ENCODE results near the gene ARHGEF25.
"Not testable (repeated sequence)": the region's sequence is repeated elsewhere in the genome, so short reads cannot be mapped to it uniquely, and the experiment has no call there.

The ARHGEF25 gene

DNA sequence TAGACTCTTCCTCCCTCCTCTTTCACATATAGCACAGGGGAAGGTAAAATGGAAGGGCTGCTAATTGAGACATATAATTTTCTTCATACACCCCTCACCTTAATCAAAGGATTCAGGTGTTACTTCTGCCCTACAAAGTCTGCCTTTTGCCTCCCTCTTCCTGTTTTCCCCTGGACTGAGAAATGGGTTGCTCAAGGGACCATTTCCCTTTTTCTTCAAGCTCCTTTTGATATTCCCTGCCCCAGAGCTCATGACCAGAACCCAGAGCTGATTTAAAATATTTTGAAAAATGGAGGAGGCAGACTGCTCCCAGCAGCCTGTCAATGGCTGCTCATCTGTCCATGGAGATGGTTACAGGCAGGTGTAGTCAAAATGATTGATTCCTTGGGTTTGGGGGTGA is 26.5 kb upstream of the ARHGEF25 start:
- DNase-seq = no peak

- no peak for DNase-seq
Observed at GRCh38 chr12:57585156-57585555, 26.1 kb upstream of the ARHGEF25 start.

GRCh38 chr12:57586128-57586527 is 25.1 kb upstream of the ARHGEF25 start:
- no peak for DNase-seq

DNA sequence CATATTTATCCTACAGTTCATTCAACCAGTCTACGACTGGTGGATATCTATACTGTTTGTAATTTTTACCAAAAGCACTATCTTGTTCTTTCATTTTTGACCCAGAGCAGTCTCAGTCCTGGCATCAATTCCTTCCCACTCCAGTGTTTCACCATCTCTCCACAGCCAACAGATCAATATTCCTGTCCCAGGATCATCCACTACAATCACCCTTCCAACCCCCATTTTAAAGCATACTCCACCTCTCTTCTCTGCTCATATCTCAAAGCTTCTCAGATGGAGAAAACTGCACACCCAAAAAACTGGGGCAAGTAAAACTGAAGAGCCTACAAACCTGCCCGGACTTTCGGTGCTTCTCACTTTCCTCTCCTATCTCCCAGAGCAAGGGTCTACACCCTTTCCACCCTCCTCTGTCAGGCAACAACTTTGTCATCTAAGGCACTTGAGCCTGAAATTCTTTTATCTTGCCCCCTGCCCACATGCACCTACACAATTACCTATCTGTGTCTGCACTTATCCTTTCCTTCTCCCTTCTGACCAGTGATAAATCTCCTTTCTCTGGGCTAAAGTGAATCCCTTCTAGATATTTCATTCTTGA is 24.3 kb upstream of the ARHGEF25 start:
- no peak for DNase-seq

DNA sequence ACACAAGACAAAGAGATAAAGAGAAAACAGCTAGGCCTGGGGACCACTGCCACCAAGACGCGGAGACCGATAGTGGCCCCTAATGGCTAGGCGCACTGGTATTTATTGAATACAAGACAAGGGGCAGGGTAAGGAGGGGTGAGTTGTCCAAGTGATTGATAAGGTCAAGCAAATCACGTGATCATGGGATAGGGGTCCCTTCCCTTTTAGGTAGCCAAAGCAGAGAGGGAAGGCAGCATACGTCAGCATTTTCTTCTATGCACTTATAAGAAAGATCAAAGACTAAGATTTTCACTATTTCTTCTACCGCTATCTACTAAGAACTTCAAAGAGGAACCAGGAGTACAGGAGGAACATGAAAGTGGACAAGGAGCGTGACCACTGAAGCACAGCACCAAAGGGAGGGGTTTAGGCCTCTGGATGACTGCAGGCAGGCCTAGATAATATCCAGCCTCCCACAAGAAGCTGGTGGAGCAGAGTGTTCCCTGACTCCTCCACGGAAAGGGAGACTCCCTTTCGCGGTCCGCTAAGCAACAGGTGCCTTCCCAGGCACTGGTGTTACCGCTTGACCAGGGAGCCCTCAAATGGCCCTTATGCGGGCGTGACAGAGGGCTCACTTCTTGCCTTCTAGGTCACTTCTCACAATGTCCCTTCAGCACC is 22.2 kb upstream of the ARHGEF25 start:
- DNase-seq = not testable (repeated sequence)

- DNase-seq = no peak
Observed at GRCh38 chr12:57590479-57590863, 20.8 kb upstream of the ARHGEF25 start.

DNA sequence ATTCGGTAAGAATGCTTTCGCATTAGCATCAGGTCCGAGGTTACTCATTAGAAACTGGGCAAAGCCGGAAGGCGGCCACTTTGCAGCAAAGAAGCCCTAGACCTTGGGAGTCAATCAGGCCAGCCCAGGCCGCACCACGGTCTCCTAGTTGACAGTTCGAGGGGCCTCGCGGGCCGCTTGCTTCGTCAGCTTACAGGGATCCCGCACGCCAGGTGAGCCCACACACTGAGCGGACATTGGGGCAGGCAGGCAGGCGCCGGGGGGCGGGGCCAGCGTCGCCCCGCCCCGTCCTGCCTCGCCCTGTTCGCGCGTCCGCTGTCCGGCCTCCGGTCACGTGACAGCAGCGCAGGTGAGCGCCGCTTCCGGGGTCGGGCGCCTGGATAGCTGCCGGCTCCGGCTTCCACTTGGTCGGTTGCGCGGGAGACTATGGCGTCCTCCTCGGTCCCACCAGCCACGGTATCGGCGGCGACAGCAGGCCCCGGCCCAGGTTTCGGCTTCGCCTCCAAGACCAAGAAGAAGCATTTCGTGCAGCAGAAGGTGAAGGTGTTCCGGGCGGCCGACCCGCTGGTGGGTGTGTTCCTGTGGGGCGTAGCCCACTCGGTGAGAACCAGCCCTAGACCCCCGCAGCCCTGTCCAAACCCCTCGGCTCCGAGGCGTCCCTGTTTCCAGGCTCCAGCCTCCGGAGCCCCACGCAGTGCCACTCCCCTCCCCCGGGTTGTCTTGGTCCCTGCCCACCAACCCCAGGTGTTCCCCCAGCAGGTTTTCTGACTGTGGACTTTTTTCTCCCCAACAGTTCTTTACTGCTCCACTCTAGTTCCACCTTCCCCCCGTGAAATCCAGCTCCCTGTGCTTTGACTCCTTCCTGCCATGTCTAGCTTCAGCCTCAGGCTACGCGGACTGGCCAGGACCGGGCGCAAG is 20.1 kb upstream of the ARHGEF25 start, which contains the start of gene PIP4K2C:
TSS of gene PIP4K2C (plus strand) at position 329 of the 918 bp plus-strand sequence. CDS start at position 427, 98 bp downstream.
- DNase-seq = peak; percentile 95

GRCh38 chr12:57591782-57592325 is 19.4 kb upstream of the ARHGEF25 start:
- no peak for DNase-seq

DNA sequence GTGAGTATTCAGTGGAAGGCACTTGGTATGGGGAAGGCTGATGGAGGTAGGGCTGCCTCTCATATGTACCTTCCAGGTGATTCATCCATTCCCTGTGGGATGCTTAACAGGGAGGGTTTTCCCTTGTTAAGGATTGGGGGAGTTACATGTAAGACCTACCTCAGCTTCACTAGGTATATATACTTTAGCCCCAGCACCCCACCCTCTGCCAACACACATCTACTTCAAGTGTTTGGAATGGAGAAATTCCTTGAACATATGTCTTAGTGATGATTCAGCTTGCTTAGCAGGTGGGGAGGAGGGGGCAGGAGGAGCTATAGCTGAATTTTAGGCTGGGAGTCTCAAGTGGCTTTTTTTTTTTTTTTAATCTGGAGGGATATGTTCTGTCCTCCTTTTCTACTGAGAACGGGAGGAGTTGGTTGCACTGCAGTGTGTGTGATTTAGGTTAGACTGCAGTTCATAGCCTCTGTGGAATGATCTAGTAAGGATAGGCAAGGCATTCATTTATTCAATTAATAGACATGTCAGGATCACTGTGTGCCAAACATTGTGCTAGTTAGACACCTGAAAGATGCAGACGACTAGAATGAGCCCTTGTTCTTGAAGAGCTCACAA is 18.6 kb upstream of the ARHGEF25 start:
- no peak for DNase-seq

DNA sequence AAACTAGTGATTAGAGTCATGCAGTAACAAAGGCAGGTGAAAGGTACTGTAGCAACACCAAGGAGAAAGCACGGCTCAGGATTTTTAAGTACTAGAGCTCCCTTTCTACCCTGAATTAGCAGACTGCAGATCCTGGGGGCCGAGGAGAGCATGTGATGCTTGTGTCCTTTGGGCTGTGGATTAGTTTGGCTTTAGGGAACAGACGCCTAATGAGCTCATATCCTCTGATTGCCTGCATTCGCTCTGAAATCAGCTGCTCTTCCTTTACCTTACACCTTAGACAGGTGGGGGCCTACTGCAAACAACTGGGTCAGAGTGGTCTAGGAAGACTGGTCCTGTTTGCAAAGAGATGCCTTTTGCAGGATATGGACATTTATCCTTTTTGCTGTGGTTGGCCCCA is 18.0 kb upstream of the ARHGEF25 start:
- no peak for DNase-seq

DNA sequence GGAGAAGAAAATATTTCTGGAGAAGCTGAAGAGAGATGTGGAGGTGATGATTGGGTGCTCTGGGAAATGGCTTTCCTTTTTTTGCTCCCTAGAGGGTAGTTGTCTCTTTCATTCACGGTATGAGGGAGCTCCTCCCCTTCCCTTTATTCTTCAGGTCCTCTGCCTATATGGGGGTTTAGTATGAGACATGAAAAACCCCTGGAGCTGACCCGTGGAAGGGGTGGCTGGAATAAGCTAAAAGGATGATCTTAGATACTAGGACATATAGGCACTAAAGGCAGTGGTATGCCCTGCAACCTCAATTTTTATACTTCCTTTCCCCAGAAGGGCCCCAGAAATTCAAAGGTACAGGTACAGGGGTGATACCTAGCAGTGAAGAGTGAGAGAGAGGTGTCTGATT is 10.8 kb upstream of the ARHGEF25 start:
- no peak for DNase-seq

DNA sequence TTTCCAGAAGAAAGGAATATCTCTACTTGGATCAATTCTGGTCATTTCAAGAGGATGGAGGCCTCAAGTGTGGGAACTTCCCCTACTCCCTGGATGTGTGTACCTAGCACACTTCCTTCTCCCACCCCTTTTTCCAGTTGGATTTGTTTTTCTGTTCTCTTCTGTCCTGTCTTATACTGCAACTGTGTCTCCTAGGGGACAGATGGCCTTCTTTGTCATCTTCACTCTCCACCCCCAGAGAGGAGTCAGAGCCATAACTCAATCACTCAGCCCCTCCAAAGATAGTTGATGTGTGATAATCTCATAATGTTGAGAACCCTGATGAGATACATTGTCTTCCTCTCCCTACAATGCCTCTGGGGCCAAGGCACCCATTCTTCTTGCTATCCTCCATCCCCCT is 8.7 kb upstream of the ARHGEF25 start:
- DNase-seq = no peak

- DNase-seq = no peak
Observed at GRCh38 chr12:57603324-57603723, 7.9 kb upstream of the ARHGEF25 start.

DNA sequence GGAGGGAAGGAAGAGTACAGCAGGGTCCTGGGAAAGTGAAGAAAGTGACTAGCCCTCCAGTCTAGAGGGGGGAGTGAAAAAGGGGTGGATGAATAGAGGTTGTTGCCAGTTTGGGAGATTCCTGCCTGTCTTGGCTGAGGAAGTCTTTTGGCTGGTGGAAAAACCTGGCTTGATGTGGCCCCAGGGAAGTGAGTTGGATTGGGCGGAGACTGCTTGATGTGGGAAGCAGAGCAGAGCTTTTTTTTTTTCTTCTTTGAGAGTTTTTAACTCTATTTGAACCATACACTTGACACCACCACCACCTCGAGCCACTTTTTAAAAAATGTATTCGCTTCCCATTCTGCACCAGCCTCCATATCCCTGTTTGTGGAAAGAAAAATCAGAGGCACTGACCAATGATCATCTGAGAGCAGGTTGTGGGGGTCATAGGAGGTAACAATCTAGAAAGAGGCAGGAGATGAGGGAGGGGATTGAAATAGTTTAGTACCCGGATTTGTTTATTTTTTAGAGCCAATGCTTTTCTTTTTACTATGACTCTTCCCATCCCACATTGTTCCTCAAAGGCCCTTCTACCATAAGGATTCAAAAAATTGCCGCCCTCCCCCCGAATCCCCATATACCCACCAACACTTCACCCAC is 7.3 kb upstream of the ARHGEF25 start:
- DNase-seq = peak; percentile 61

- DNase-seq = peak; percentile 70
Observed at GRCh38 chr12:57604454-57604991, 6.7 kb upstream of the ARHGEF25 start, which contains the start of gene DTX3. DTX3 (plus strand) TSS chr12:57604824; CDS start chr12:57606518, 1,694 bp downstream.

GRCh38 chr12:57604992-57605810 is 6.0 kb upstream of the ARHGEF25 start:
- peak; percentile 55 for DNase-seq

DNA sequence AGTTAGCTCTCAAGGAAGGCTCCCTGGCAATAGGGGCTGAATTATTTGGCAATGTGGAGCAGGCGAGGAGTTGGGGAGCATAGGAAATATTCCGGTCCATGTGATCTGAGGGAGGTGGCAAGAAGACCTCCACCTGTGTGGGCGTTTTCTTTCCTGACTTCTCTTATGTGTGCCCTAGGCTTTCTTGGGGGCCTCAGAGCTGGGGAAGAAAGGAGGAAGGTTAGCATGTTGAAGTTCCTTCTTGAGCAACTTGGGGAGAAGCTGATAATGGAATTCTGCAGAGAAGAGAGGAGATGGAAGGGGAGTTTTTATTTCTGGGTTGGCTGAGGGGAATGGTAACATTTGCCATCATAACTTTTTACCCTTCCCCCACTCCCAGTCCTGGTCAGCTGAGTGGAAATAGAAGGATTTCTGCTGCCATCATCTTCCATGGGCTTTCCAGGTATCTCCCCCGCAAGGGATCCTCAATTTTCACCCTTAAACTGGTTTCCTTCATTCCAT is 5.4 kb upstream of the ARHGEF25 start:
- no peak for DNase-seq

GRCh38 chr12:57606399-57606798 is 4.8 kb upstream of the ARHGEF25 start:
- no peak for DNase-seq

- DNase-seq = no peak
Observed at GRCh38 chr12:57606821-57607220, 4.4 kb upstream of the ARHGEF25 start.

- DNase-seq = no peak
Observed at GRCh38 chr12:57607958-57608663, 3.1 kb upstream of the ARHGEF25 start.

All from right kidney (tissue), 1 donor.